GM23248 (cell line): Measurements from ENCODE around the gene TIMP3.

Experiments
- EZH2 ChIP-seq: fragments of 200-600 bp; sonication (generic); IDR thresholded peaks from 2 replicates; pipeline ENCODE4 v1.6.1; 2018; ENCODE audit warnings: antibody characterized with exemption, mild to moderate bottlenecking; ENCODE audit not compliant: insufficient read depth, poor library complexity, severe bottlenecking
- EZH2phosphoT487 ChIP-seq: fragments of 200-600 bp; sonication (generic); IDR thresholded peaks from 2 replicates; pipeline ENCODE4 v1.6.1; 2018; ENCODE audit warnings: antibody characterized with exemption, moderate library complexity, mild to moderate bottlenecking, low read depth; ENCODE audit not compliant: insufficient read depth

DNA sequence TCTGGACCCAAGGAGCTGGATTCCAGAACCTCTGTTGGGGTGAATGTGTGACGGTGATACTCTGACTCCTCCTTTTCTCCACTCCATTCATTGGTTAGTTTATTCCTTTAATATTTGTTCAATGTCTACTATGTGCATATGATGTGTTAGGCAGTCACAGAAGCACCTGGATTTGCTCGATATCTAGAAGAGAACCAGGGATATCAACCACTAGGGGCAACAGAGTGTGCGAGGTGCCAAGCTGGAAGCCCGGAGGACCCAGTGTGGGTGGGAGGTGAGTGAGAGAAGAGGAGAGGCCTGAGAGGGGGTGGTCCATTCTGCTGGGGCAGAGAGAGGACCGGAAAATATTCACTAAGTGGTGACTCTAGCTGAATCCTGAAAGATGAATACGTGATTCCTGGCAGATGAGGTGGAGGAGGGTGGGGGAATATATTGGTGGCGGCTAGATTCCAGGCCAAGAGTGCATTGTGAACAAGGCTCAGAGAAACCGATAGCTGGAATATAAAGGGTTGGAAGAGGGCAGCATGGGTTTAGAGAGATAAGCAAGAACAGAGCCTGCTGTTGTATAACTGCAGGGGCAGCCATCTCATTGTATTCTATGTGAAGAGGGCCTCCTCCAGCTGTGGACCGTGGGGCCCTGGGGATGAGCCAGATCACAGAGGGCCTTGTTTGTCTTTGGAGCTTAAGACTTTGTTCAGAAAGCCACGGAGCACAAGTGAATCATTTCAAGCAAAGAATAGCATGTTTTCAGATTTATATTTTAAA is 6.9 kb upstream of the TIMP3 start:
- TF ChIP-seq EZH2 (no peak), EZH2phosphoT487 (no peak)
